Mesothelial cell of epicardium (in vitro differentiated cells): ENCODE results near the gene TINAG. TPM values are rescaled to one million over a fixed set of nuclear protein-coding genes. Genes with fewer than 3 reads are reported as not detected.

Experiments used
- DNase-seq, 2 experiments: peaks; one replicate each; pipeline ENCODE4 v3.0.0; 2021; ENCODE audit warnings: low spot score in 2 of 2; ENCODE audit not compliant: unreplicated experiment in 2 of 2
- H3K27ac Mint-ChIP-seq: 2 replicates; pipeline ENCODE4 v1.8.0; 2021; ENCODE audit warnings: mixed read lengths
- H3K27me3 Mint-ChIP-seq: 2 replicates; pipeline ENCODE4 v1.8.0; 2021; ENCODE audit warnings: low read depth, mixed read lengths
- H3K36me3 Mint-ChIP-seq: 2 replicates; pipeline ENCODE4 v1.8.0; 2021; ENCODE audit warnings: mixed read lengths
- H3K4me1 Mint-ChIP-seq: 2 replicates; pipeline ENCODE4 v1.8.0; 2021; ENCODE audit warnings: mixed read lengths
- H3K4me3 Mint-ChIP-seq: 2 replicates; pipeline ENCODE4 v1.8.0; 2021; ENCODE audit warnings: mild to moderate bottlenecking, moderate library complexity, mixed read lengths
- H3K9me3 Mint-ChIP-seq: 2 replicates; pipeline ENCODE4 v1.8.0; 2021; ENCODE audit warnings: mixed read lengths
- CTCF ChIP-seq: fragments of 200-600 bp; sonication (generic); IDR thresholded peaks from one replicate; pipeline ENCODE4 v1.5.0; 2021; ENCODE audit warnings: antibody characterized with exemption; ENCODE audit not compliant: unreplicated experiment
- total RNA-seq: library from RNA; stranded (reverse); gene quantifications from 3 replicates; pipeline ENCODE4 v1.2.1, GENCODE V29; 2021

Gene TINAG
- total RNA-seq, 1 donor from 2014 or later: not detected

DNA sequence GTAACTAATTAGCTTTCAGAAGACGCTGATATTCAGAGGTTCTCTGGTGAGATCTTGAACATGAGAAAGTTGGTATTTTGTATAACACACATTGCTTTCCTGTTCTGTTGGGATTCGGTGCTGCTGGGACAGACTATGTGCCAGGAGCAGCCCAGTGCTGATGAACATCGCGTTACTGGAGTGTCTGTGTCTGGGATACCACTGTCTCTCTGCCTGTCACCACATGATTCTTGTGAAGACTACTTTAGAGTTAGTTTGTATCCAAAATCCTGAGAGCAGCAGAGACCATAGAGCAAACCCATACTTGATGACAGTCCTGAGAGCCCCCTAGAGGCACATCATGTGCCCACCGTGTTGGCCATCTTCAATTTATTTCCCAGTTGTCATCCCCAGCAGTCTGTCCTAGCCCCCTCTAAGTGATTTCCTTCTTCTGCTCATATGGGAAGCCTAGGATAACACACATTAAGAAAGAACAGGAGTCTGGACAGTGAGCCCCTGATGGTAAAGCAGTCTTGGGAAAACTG, 41.8 kb upstream of the TINAG start:
- TF ChIP-seq CTCF: no peak
- DNase-seq: no peak
- no peaks in the 10 kb centered on the region for H3K27me3 Mint-ChIP-seq
- no peaks in the 10 kb centered on the region for H3K9me3 Mint-ChIP-seq
- no peaks in the 10 kb centered on the region for H3K36me3 Mint-ChIP-seq
- H3K4me1 Mint-ChIP-seq: peaks cover 14% of the 10 kb centered on the region
- no peak overlapping the region for H3K4me3 Mint-ChIP-seq
- no peak overlapping the region for H3K27ac Mint-ChIP-seq

DNA sequence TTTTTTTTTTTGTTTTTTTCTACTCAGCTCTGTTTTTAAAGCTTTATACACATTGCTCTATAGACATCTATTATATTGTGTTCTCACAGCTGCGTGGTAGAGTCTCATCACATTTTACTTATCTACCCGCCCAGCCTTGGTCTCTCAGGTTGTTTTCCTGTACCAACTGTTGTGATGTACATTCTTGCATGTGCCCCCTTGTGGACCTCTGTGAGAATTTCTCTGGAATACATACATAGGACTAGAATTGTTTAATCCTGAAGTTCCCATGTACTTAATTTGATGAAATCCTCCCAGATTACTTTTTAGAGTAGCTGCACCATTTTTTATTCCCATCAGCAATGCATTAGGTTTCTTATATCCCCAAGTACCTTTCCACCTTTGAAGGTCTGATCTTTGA, 40.4 kb upstream of the TINAG start:
- Mint-ChIP-seq H3K9me3 (no peaks in the 10 kb centered on the region), H3K27me3 (no peaks in the 10 kb centered on the region), H3K36me3 (no peaks in the 10 kb centered on the region), H3K27ac (no peak overlapping the region), H3K4me1 (peaks cover 9% of the 10 kb centered on the region), H3K4me3 (no peak overlapping the region)
- no peak for DNase-seq
- TF ChIP-seq CTCF: peak; percentile 54

DNA sequence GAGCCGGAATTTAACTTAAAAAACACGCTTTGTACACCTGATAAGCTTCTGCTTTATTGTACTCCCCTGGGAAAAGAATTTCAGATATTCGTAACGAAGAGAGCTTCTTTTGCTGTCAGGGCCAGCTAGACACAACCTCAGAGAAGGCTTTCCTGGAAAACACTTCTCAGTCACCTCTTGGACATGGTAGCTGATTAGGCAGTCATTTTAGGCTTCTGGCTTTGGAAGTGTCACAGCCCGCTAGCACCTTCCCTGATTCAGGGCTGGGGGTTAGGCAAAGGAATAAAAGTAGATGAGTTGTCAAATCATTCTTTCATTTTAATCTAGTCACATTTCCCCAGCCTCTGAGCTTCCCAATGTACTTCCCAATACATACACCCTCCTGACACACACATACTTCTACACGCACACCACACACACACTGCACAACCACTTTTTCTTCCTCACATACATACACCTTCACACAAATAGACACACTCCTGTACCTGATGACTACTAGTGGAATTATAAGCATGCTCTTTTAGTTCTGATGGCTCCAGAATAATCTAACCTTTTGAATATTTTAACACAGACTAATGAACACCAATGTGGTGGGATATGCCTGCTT, 34.9 kb upstream of the TINAG start:
- Mint-ChIP-seq H3K9me3 (peaks cover 14% of the 10 kb centered on the region), H3K4me3 (no peak overlapping the region), H3K27ac (no peak overlapping the region), H3K27me3 (no peaks in the 10 kb centered on the region), H3K4me1 (peaks cover 9% of the 10 kb centered on the region), H3K36me3 (no peaks in the 10 kb centered on the region)
- no peak for DNase-seq
- no peak for TF ChIP-seq CTCF

- no peak for TF ChIP-seq CTCF
- Mint-ChIP-seq H3K4me3 (no peak overlapping the region), H3K4me1 (peaks cover 9% of the 10 kb centered on the region), H3K27ac (no peak overlapping the region), H3K36me3 (no peaks in the 10 kb centered on the region), H3K27me3 (no peaks in the 10 kb centered on the region), H3K9me3 (peaks cover 14% of the 10 kb centered on the region)
- no peak for DNase-seq
These were observed 33.9 kb upstream of the TINAG start for GRCh38 chr6:54274383-54274782.

- Mint-ChIP-seq H3K9me3 (peaks cover 7% of the 10 kb centered on the region), H3K27me3 (no peaks in the 10 kb centered on the region), H3K4me1 (peaks cover 9% of the 10 kb centered on the region), H3K27ac (no peak overlapping the region), H3K36me3 (no peaks in the 10 kb centered on the region), H3K4me3 (no peak overlapping the region)
- DNase-seq: no peak
- TF ChIP-seq CTCF: no peak
These were observed 26.1 kb upstream of the TINAG start for GRCh38 chr6:54282186-54282585.
